HG02840 (cell line): ENCODE results near the gene CMSS1.
A peak's percentile ranks its signal among the peaks of the same experiment; 100 is the strongest.

Experiments
- ATAC-seq: cut with Tn5 transposase; IDR thresholded peaks from one replicate; pipeline ENCODE4 v1.9.1; 2021; ENCODE audit warnings: mild to moderate bottlenecking, moderate library complexity, moderate number of reproducible peaks; ENCODE audit not compliant: unreplicated experiment, low FRiP score

The CMSS1 gene

GRCh38 chr3:99872923-99873254 is 55.2 kb downstream of the CMSS1 start:
- ATAC-seq: peak; percentile 43

GRCh38 chr3:99873269-99874102 is 55.8 kb downstream of the CMSS1 start:
- ATAC-seq: no peak

- ATAC-seq: no peak
These were observed 56.8 kb downstream of the CMSS1 start for GRCh38 chr3:99874237-99875002.

GRCh38 chr3:99875581-99875928 is 57.9 kb downstream of the CMSS1 start:
- ATAC-seq: no peak

GRCh38 chr3:99875929-99876841 is 58.5 kb downstream of the CMSS1 start:
- peak; percentile 80 for ATAC-seq

- ATAC-seq: no peak
These were observed 59.4 kb downstream of the CMSS1 start for GRCh38 chr3:99877031-99877579.

GRCh38 chr3:99878005-99878404 is 60.3 kb downstream of the CMSS1 start:
- no peak for ATAC-seq

- ATAC-seq: no peak
These were observed 61.6 kb downstream of the CMSS1 start for GRCh38 chr3:99879275-99879674.

GRCh38 chr3:99881121-99881524 is 63.5 kb downstream of the CMSS1 start:
- ATAC-seq: no peak

- ATAC-seq: no peak
These were observed 64.9 kb downstream of the CMSS1 start for GRCh38 chr3:99882436-99883137.

GRCh38 chr3:99883138-99883461 is 65.4 kb downstream of the CMSS1 start:
- ATAC-seq: no peak

- no peak for ATAC-seq
These were observed 66.0 kb downstream of the CMSS1 start for GRCh38 chr3:99883693-99884092.

GRCh38 chr3:99884484-99884883 is 66.8 kb downstream of the CMSS1 start:
- ATAC-seq: no peak

- no peak for ATAC-seq
These were observed 67.4 kb downstream of the CMSS1 start for GRCh38 chr3:99885085-99885484.

GRCh38 chr3:99885851-99886250 is 68.2 kb downstream of the CMSS1 start:
- ATAC-seq: no peak

- ATAC-seq: no peak
These were observed 74.1 kb downstream of the CMSS1 start for GRCh38 chr3:99891610-99892285.

- no peak for ATAC-seq
These were observed 74.7 kb downstream of the CMSS1 start for GRCh38 chr3:99892332-99892731.

- no peak for ATAC-seq
These were observed 77.6 kb downstream of the CMSS1 start for GRCh38 chr3:99895131-99895696.

GRCh38 chr3:99895703-99896441 is 78.2 kb downstream of the CMSS1 start:
- ATAC-seq: no peak
